Heart left ventricle (tissue), 16 donors: ENCODE measurements around the gene ZNF215. TPM values are rescaled to one million over a fixed set of nuclear protein-coding genes. Genes with fewer than 3 reads are reported as not detected.
"Not testable (repeated sequence)": the region's sequence is repeated elsewhere in the genome, so short reads cannot be mapped to it uniquely, and the experiment has no call there.

Source experiments
- ATAC-seq, 4 donors: fragments of 200-7000 bp; cut with Tn5 transposase; one replicate each; pipeline ENCODE4 v1.9.1; 2020 to 2022; ENCODE audit warnings: moderate library complexity in 4 of 4, mild to moderate bottlenecking in 3 of 4, moderate number of reproducible peaks in 1 of 4
- DNase-seq, 5 donors: peaks; one replicate each; pipeline ENCODE4 v3.0.0-alpha.2; 2020
- H3K27ac ChIP-seq, 12 donors: fragments of 200-600 bp; sonication (generic) in 4 of 12; one replicate each; pipeline versions ENCODE4 v1.5.0 to v1.8.0; 2016 to 2022; ENCODE audit warnings: mild to moderate bottlenecking in 2 of 12
- H3K27me3 ChIP-seq, 9 donors: fragments of 200-600 bp; sonication (generic) in 2 of 9; one replicate each; pipeline versions ENCODE4 v1.5.1 to v1.8.0; 2016 to 2022; ENCODE audit warnings: mild to moderate bottlenecking in 3 of 9
- H3K36me3 ChIP-seq, 9 donors: fragments of 200-600 bp; sonication (generic) in 2 of 9; one replicate each; pipeline versions ENCODE4 v1.5.0 to v1.8.0; 2018 to 2022; ENCODE audit warnings: mild to moderate bottlenecking in 2 of 9
- H3K4me1 ChIP-seq, 12 donors: fragments of 200-600 bp; sonication (generic) in 4 of 12; one replicate each; pipeline versions ENCODE4 v1.5.0 to v1.8.0; 2016 to 2022; ENCODE audit warnings: mild to moderate bottlenecking in 3 of 12
- H3K4me3 ChIP-seq, 12 donors: fragments of 200-600 bp; sonication (generic) in 4 of 12; one replicate each; pipeline versions ENCODE4 v1.5.0 to v1.8.0; 2017 to 2022; ENCODE audit warnings: mild to moderate bottlenecking in 9 of 12, moderate library complexity in 4 of 12
- H3K9me3 ChIP-seq, 12 donors: fragments of 200-600 bp; sonication (generic) in 4 of 12; one replicate each; pipeline versions ENCODE4 v1.5.0 to v1.8.0; 2016 to 2022; ENCODE audit warnings: mild to moderate bottlenecking in 1 of 12
- POLR2A ChIP-seq, 2 donors: fragments of 450-650 bp; IDR thresholded peaks; one replicate each; pipeline ENCODE4 v1.6.1; 2017; ENCODE audit warnings: antibody characterized with exemption in 2 of 2, mild to moderate bottlenecking in 2 of 2, moderate library complexity in 2 of 2
- WGBS, 4 donors: extraction: QIAGEN DNeasy Blood & Tissue Kit in 2 of 4; methylation state at CpG; one replicate each; pipeline versions ENCODE4 v1.1.5 to v1.1.7; 2013 to 2018; 5-methylcytosine and 5-hydroxymethylcytosine counted together
- intact Hi-C, 10 donors: fragments of 100-400 bp; cut with DNase I; formaldehyde crosslinking; loops; one replicate each; pipeline versions ENCODE4 v1.11.1 to v1.14.2; 2022
- polyA plus RNA-seq, 2 donors: library from polyadenylated mRNA; stranded (reverse); fragments of 200-250 nt; gene quantifications; one replicate each; pipeline ENCODE4 v1.2.3, GENCODE V29; 2013
- total RNA-seq, 9 donors: library from RNA; depleted of rRNA in 2 of 9; stranded (reverse); fragments of >200 nt in 2 of 9; fragmentation: NEBNext Ultra II Directional in 3 of 9; extraction: Animal tissue kit (Norgen Biotek cat#: 25700) in 3 of 9; gene quantifications; one replicate each; pipeline versions ENCODE4 v1.1.0 to v1.2.4, GENCODE V29; 2016 to 2023
- TF ChIP-seq, protein P1 (sequence below), 12 donors: fragments of 200-600 bp; sonication (generic) in 4 of 12; IDR thresholded peaks; one replicate each; pipeline versions ENCODE4 v1.5.0 to v1.8.0; 2018 to 2022; ENCODE audit warnings: antibody characterized with exemption in 12 of 12, mild to moderate bottlenecking in 5 of 12
- donor health status: ischemic (EF 13 %, LVEDD 7.1; RV severe dilation, severe dysfunction).
- donor health status: healthy with polysubstance abuse.
- donor health status: DM: no; HTN: yes; CAD: no.
- donor health status: DM: no; HTN: no; CAD: no.
- donor health status: ischemic (EF 25% LVEDD 6.9; RV normal size, moderate dysfunction).
- donor health status: ischemic (EF 25% LVEDD 5.7; RV mildly dilated, moderate dysfunction).
- donor health status: healthy.
- donor health status: DM: yes; HTN: yes; CAD: no.
- donor health status: ischemic (EF 35%, LVEDD 5.7; RV mildly dilated, moderate dysfunction).
- donor health status: nonischemic (EF 11% LVEDD 7.7; RV severe dilation, severe dysfunction).
- donor health status: DM: yes; HTN: yes; CAD: no.
- donor health status: PGD.
- donor health status: ischemic (EF 29% LVEDD 5.4; RV normal size, mild dysfunction).
- donor health status: nonischemic (EF 23%, LVEDD 6.1; RV moderate dilation, normal function).

The ZNF215 gene
- total and polyA plus RNA-seq, 11 donors, result 0.04 to 0.72 (median 0.20) TPM; not detected in 3

DNA sequence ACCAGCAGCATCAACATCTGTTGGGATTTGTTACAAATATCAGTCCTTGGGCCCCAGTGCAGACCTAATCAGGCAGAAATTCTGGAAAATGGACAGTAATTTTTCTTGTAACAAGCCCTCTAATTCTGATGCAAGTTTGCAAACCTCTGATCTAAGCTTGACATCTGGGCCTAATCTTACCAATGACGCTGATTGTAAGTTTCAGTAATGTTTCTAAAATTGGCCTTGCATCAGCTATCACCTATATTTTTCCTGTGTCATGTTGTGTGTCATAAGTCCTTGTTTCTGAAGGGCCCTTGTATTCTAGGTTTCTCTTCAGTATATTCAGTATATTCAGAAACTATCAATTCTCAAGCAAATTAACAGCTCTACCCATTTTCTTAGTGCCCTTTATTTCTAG is 36.4 kb downstream of the ZNF215 start:
- no peak for TF ChIP-seq POLR2A (IDR thresholded peaks at IDR 0.05)
- TF ChIP-seq, protein P1, sequence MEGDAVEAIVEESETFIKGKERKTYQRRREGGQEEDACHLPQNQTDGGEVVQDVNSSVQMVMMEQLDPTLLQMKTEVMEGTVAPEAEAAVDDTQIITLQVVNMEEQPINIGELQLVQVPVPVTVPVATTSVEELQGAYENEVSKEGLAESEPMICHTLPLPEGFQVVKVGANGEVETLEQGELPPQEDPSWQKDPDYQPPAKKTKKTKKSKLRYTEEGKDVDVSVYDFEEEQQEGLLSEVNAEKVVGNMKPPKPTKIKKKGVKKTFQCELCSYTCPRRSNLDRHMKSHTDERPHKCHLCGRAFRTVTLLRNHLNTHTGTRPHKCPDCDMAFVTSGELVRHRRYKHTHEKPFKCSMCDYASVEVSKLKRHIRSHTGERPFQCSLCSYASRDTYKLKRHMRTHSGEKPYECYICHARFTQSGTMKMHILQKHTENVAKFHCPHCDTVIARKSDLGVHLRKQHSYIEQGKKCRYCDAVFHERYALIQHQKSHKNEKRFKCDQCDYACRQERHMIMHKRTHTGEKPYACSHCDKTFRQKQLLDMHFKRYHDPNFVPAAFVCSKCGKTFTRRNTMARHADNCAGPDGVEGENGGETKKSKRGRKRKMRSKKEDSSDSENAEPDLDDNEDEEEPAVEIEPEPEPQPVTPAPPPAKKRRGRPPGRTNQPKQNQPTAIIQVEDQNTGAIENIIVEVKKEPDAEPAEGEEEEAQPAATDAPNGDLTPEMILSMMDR (IDR thresholded peaks at IDR 0.05), result no peak
- WGBS, 4 donors, result 81 to 95% (median 87%) methylated on average over 1 of the region's 1 CpG

DNA sequence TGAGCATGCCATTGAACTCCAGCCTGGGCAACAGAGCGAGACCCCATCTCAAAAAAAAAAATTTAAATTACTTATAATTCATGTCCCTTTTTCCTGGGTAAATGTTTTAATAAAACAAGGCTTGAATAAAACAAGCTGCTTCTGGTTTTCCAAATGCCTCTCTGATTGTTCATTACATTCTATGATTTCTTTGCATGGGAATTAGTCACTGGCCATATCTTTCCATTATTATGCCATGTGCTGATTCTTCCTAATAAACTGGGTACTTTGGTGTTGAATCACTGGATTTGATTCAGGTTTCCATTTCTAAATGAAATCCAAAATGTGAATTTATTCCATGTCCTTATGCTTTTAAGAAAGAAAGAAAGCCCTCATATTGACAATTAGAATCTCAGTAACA is 42.6 kb downstream of the ZNF215 start:
- H3K27ac ChIP-seq, result no peak overlapping the region
- ATAC-seq (no peak), DNase-seq (no peak)
- no peak overlapping the region for H3K4me3 ChIP-seq
- intact Hi-C loops, result no loop called here
- peaks cover 0 to 16% (median 0%) of the 10 kb centered on the region in 12 donors for H3K9me3 ChIP-seq
- no peaks in the 10 kb centered on the region for H3K36me3 ChIP-seq
- WGBS, 4 donors, result 90 to 97% (median 96%) methylated on average over 1 of the region's 1 CpG
- TF ChIP-seq, protein P1 (IDR thresholded peaks at IDR 0.05), result no peak
- no peaks in the 10 kb centered on the region for H3K4me1 ChIP-seq
- H3K27me3 ChIP-seq, result no peaks in the 10 kb centered on the region

More for the DNA sequence above, 36.4 kb downstream of the ZNF215 start:
- Histone ChIP-seq H3K9me3 (peaks cover 0 to 10% (median 0%) of the 10 kb centered on the region in 12 donors), H3K27me3 (no peaks in the 10 kb centered on the region), H3K36me3 (no peaks in the 10 kb centered on the region), H3K27ac (no peak overlapping the region), H3K4me1 (no peaks in the 10 kb centered on the region), H3K4me3 (no peak overlapping the region)
- DNase-seq, result no peak
- no peak for ATAC-seq
- intact Hi-C loops, result no loop called here

DNA sequence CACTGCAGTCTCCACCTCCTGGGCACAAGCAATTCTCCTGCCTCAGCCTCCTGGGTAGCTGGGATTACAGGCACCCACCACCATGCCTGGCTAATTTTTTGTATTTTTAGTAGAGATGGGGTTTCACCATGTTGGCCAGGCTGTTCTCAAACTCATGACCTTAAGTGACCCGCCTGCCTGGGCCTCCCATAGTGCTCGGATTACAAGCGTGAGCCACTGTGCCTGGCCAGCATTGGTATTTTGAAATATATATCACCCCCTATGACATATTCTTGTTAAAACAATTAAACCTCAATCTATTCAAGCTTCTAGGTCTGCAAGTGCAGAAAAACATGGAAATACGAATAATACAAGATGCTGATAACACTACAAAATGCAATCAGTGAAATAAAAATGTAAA is 43.6 kb downstream of the ZNF215 start:
- H3K4me3 ChIP-seq, H3K27me3 ChIP-seq, ATAC-seq, intact Hi-C loops, H3K4me1 ChIP-seq, DNase-seq, H3K36me3 ChIP-seq, H3K27ac ChIP-seq: not testable (repeated sequence)
- H3K9me3 ChIP-seq, result peaks cover 0 to 16% (median 0%) of the 10 kb centered on the region in 12 donors
- WGBS, 4 donors, result 64 to 85% (median 74%) methylated on average over 4 of the region's 4 CpGs

DNA sequence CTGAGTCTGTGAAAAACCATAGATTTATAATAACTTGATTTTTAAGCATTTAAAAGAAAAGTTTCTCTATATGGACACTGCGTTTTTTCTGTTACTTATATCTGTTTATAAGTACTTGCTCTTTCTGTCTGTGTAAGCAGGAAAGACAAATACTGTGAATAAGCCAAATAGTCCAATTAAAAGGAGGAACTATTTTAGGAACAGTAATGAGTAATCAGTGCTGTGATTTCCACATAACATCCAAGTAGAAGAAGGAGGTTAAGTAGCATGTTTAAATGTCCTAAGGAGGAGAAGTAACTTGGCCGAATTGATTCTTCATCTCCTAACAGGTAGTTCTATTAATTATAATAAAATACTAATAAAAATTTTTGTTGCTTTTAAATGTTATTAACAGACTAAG is 53.1 kb downstream of the ZNF215 start:
- WGBS, 4 donors, result 70 to 82% (median 72%) methylated on average over 2 of the region's 2 CpGs
- Histone ChIP-seq H3K36me3 (no peaks in the 10 kb centered on the region), H3K4me1 (no peaks in the 10 kb centered on the region), H3K27me3 (no peaks in the 10 kb centered on the region), H3K4me3 (no peak overlapping the region), H3K27ac (no peak overlapping the region), H3K9me3 (no peaks in the 10 kb centered on the region)
- intact Hi-C loops, result no loop called here
- ATAC-seq, result no peak
- no peak for DNase-seq
- no peak for TF ChIP-seq POLR2A (IDR thresholded peaks at IDR 0.05)
- TF ChIP-seq, protein P1 (IDR thresholded peaks at IDR 0.05), result no peak

DNA sequence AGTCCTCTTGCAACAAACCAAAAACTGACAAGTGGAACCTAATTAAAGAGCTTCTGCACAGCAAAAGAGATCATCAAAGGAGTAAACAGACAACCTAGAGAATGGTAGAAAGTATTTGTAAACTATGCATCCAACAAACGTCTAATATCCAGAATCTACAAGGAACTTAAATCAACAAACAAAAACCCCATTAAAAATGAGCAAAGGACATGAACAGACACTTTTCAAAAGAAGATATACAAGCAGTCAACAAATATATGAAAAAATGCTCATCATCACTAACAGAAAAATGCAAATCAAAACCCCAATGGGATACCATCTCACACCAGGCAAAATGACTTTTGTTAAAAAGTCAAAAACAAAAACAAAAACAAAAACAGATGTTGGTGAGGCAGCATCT is 60.3 kb downstream of the ZNF215 start:
- Histone ChIP-seq H3K27ac (no peak overlapping the region), H3K36me3 (no peaks in the 10 kb centered on the region), H3K9me3 (peaks cover 0 to 6% (median 0%) of the 10 kb centered on the region in 12 donors), H3K4me1 (no peaks in the 10 kb centered on the region), H3K4me3 (no peak overlapping the region), H3K27me3 (no peaks in the 10 kb centered on the region)
- no peak for TF ChIP-seq POLR2A (IDR thresholded peaks at IDR 0.05)
- TF ChIP-seq, protein P1 (IDR thresholded peaks at IDR 0.05), result no peak
- no peak for DNase-seq
- intact Hi-C loops, result no loop called here
- 64 to 75% (median 70%) methylated on average over 1 of the region's 1 CpG for WGBS, 4 donors
- ATAC-seq, result no peak
